Stimulated activated CD4-positive, alpha-beta T cell treated with anti-CD3 and anti-CD28 coated beads, Interleukin-2, amount 100 ng/mL, for 24 hours (primary cell): ENCODE measurements around the gene BCAS1.

Source experiments
- DNase-seq, 2 donors: peaks; one replicate each; pipeline ENCODE4 v3.0.0-alpha.2; 2020

BCAS1 gene

DNA sequence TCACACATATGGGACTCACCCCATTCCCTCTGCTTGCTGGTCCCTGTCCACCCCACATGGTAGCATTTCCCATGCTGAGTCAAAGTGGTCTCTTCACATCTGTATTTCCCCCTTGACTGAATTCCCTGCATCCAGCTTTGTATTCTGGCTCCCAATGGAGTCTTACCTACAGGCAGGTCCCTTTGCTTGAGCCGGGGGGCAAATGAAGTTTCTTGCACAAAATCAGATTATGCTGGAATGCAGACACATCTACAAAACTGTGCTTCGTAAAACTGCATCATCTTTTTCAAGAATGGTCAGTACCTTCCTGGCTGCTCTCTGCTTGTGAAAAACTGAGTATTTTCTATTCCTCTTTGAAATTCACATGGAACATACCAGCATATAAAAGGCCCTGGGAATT is 32.1 kb upstream of the BCAS1 start:
- DNase-seq, result no peak

DNA sequence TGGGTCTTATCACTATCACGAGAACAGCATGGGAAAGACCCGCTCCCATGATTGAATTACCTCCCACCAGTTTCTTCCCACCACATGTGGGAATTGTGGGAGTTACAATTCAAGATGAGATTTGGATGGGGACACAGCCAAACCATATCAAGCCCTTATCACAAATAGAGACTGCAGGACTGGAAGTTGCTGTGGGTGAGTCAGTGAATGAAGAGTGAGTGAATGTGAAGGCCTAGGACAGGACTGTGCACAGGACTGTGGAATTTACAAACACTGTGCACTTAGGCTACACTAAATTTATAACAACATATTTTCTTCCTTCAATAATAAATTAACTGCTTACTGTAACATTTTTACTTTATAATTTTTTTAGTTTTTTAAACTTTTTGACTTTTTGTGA is 30.2 kb upstream of the BCAS1 start:
- no peak for DNase-seq

DNA sequence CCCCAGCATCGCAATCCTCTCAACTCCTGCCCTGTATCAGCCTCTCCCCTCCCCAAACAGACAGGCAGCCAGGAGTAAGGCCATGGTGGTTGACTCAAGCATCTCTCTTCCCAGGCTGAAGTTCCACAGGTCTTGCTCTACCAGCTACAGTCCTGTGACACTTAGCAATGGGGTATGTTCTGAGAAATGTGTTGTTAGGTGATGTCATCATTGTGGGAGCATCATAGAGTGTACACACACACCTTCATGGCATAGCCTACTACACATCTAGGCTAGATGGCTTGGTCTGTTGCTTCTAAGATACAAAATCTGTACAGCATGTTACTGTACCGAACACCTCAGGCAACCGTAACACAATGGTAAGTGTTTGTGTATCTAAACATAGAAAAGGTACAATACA is 29.5 kb upstream of the BCAS1 start:
- DNase-seq, result no peak

DNA sequence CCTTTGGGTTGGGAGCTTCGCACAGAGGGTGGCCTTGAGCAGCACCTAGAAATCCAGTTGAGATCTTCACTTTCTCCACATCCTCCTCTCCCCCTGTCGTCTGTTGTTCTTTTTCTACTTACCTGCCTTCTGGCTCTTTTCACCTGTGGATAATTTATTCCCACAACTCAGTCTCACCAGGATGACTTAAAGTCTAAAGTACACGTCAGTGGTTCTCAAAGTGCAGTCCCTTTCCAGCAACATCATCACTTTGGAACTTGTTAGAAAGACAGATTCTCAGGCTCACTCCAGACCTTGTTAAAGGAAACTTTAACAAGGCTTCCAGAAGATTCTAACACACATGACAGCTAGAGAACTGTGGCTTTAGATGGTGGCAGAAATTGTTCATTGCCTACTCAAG is 27.7 kb upstream of the BCAS1 start:
- DNase-seq, result no peak

DNA sequence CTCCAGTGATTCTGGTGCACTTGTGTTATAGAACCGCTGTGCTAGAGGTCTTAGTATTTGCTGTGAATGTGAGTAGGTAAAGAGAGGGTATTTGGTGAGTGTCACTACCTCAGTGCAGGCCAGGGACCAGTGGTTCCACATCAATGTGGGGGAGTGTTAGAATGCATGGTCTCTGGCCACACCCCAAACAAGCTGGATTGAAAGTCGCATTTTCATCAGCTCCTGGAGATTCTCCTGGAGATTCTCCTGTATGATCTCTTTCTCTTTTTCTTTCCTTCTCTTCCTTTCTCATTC is 26.8 kb upstream of the BCAS1 start:
- DNase-seq, result no peak

DNA sequence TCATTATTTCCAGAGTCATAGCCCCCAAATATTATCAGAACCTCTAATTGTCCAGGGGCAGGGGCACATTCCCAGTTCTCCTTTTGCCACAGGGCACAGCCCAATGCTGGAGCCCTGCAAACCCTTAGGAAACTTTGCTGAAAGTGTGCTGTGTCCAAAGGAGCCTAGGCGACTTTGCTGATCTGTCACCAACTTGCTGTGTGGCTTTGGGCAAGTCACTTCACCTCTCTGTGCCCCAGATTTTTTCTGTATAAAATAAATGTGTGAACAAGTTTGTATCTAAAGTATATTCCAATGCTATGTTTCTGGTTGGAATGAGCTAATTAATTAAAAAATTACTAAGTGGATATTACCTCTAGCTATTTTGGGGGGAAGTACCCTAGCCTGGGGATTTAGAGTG is 25.4 kb upstream of the BCAS1 start:
- DNase-seq, result no peak

DNA sequence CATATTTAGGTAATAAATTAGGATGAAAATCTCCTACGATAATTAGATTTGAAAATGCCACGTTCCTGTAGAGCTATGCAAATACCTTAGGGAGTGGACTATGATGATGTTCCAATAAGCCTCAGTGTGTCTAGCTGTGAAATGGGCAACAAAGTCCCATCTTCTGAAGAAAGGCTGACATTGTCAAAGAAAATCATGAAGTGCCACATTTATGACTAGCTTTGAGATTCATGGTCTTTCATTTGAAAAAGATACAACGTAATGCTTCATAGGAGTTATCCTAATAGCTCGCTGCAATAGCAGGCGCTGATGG is 23.8 kb upstream of the BCAS1 start:
- DNase-seq, result no peak

DNA sequence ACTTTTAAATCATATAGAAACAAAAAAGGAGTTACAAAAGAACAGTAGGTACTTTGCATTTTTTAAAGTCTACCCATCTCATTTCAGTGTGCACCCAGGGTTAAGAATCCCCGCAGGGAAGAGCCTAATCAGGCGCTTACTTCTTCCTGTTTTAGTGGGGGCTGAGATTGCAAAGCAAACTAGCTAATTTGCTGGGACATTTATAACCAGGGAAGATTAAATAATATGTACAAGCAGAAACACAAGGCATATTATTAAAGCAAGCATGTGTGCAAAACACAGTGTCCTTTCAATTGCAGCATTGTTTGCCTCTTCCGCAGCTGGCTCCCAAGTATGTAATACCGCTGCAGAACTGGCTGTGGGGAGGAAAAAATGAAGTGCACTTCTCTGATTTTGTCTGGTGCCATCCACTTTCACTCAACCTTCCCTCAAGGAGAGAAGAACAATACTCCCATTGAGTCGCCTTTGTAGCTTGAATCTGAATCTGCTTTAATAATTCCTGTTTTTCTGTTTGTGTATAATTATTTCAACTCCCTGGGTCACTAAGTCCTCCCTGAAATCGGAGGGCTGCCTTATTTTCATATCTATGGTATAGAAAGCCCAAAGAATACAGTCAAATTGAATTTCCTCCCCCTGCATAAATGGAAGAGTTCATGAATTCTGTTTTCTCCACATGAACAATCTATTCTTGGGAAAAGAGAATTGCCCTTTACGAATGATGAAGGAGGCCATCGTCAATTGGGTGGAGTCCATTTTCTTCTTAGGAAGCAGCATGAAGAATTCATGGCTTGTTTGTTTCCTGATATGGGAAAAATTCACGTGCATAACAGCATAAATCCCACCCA is 23.3 kb upstream of the BCAS1 start:
- DNase-seq, result no peak

DNA sequence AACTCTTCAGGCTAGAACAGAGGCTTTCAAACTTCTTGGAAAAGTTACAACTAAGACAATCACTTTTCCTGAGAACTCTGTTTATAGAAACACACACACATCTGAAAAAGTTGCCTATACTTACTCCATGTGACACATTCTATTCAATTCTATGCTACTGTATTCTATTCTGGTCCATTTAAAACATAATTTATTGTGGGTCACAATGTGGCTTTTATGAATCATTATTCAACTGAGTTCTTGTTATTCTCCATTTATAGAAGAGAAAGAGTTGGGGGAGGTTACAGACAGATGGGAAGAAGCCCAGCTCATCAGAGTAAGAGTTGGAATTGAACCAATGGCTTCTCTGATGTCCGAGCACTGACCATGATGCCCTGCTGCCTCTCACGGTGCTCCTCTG is 21.6 kb upstream of the BCAS1 start:
- DNase-seq, result no peak

DNA sequence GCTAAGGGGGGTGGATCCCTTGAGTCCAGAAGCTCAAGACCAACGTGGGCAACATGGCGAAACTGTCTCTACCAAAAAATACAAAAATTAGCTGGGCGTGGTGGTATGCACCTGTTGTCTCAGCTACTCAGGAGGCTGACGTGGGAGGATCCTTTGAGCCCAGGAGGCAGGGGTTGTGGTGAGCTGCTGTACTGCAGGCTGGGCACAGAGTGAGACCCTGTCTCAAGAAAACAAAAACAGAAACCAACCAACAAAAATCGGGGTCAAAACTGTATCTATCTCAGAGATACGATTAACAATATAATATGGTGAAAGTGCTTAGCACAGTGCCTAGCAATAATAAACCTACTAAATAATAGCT is 20.7 kb upstream of the BCAS1 start:
- no peak for DNase-seq

DNA sequence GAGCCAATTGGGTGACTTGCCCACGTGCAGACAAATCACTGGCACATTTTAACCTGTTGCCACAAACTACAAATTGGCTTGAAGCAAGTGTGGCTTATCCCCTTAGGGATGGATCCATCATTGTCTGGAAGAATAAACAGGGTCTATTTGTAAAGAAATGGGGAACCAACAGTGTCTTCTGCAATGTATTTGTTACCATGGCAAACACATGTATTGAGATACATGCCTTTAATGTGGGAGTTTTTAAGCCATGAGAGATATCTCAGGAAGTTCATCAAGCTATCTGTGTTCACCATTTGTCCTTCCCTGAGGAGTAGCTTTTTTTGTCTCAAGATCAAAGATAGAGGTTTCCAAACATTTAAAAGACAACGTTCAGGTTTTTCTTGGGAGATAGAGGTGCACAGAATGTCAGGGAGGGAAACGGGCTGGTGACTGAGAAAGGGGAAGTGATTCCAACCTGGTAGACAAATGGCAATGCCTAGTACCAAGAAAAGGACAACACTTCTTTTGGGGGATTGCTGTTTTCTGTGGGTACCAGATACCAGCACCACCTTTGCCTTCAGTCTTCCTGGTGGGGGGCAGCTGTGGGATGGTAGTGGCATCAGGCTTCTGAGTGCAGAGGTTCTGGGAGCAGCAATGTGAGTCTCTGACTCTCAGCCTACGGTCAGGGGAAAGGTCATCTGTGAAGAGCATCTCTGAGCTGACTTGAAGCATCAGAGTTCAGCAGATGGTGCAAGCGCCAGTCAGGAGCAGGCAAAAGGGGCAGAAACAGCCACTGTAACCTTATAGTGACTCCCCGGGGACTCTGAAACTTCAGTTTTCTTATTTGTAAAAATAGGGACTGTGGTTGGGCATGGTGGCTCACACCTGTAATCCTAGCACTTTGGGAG is 20.1 kb upstream of the BCAS1 start:
- no peak for DNase-seq

DNA sequence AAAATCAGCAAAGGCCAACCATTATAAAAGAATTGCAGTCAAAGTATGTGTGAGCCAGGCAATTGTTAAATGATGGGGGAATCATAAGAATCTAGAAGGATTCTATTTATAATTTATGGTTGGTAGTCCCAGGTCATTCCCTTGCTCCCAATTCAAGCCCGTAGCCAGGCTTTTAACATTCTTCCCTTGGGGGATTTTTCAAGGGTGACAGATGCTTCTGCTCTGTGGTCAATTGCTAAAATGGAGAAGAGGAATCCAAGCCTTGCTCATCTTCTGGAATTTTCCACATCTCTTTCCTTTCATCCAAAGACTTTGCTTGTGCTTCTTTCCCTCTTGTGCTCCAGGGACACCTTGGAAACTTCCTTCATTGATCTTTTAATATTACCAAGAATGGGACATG is 18.0 kb upstream of the BCAS1 start:
- DNase-seq, result no peak

DNA sequence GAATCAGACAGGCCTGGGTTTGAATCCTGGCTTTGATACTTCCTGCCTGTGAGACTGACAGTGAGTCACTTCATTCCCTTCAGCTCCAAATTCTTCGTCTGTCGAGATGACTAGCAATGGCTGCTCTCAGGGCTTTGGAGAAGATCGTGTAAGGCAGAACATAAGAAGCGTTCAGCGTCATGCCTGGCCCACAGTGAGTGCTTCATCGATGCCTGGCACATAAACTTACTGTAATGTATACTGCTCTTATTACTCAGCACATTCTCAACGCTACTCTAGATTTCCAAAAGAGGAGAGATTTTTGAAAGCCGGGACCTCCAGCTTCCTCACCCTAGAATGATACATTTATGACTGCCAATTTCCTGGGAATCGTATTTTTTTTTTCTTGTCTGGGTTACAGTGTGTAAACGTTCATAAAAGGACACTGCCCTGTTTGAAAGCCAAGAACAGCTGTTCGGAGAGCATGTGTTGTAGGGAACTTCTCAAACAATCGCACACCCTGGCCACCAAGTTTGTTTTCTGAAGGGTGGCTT is 16.2 kb upstream of the BCAS1 start:
- no peak for DNase-seq

DNA sequence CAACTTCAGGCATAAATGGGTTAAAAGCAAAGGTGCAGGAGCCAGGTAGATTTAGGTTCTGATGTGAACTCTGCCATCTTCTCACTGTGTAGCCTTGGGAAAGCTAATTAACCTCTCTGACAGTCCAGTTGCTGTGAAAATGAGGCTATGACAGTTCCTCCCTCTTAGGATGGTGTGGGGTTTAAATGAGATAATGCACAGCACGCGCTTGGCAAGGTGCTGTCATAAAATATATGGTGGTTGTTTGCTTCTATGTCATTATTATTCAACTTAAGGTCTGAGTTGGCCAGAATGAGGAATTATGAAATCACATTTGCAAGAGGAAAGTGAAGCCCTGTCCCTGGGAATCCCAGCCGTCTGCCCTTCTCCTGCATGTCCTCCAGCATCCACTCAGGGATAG is 15.5 kb upstream of the BCAS1 start:
- DNase-seq, result no peak

DNA sequence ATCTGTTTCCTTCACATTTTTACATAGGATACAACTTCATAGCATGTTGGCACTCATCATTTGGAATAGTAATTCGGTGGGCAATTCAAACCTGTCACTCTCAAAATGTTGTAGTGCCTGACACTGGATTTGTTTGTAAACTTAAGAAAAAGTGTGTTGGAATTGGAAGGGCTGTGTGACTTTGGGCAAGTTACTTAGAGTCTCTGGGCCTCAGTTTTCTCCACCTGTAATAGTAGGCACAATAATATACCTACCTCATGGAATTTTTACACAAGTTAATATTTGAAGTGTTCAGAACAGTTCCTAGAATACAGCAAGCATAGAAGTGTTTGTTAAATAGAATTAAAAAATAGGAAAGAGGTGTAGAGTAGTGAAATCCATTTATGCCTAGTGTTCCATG is 15.0 kb upstream of the BCAS1 start:
- DNase-seq, result no peak

DNA sequence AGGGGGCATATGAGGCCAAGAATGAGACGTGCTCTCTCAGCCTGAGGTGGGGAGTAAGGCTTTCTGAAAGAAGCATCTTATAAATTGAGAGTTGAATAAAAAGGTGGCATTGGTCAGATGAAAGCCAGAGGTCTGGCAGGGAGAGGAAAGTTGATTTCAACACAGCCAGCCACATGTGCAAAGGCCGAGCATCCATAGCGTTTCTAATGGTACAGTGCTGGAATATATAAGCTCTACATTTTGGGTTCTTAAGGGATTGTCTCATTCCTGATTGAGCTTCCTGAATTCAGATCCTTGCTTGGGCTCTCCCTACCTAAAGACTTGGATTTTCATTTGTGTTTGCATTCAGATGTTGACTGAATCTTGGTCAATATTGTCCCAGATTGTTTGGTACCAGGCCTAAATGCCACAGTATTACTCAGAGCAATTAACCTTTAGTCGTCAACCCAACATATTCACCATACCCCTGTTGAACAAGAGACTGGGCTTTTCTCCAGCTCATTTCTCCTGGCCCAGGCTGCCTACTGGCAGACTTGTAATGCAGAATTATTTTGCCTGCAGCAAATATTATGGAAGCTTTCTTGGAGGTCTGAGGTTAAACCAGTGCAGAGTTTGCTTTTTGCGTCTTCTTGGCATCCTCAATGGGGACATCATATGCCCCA is 14.5 kb upstream of the BCAS1 start:
- DNase-seq, result no peak

DNA sequence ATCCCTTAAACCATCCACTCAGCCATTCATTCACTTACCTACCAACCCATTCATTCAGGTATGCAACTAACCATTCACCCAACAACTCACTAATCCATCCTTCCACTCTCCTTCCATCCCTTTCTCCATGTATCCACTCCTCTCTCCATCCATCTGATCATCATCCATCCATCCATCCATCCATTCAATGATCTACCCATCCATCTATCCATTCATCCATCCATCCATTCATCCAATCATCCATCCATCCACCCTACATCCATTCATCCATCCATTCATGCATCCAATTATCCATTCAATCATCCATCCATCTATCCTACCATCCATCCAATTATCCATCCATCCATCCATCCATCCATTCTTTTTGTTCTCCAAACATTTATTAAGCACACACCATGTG is 13.8 kb upstream of the BCAS1 start:
- DNase-seq, result no peak

DNA sequence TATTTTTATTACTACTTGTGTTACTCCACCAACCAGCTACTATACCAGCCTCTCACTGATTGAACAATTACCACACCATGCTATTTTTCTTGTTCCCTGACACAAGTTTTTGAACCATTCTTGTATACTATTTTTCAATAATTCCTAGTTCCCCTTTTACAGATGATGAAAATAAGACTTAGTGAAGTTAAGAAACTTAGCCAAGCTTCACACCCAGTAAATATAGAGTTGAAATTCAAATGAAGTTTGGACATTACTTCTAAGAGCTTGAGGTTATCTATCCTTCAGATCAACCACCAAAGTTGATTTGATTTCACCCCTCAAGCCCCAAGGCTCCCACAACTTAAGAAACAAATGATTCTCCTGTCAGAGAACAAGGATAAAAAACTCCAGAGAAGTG is 13.1 kb upstream of the BCAS1 start:
- no peak for DNase-seq

DNA sequence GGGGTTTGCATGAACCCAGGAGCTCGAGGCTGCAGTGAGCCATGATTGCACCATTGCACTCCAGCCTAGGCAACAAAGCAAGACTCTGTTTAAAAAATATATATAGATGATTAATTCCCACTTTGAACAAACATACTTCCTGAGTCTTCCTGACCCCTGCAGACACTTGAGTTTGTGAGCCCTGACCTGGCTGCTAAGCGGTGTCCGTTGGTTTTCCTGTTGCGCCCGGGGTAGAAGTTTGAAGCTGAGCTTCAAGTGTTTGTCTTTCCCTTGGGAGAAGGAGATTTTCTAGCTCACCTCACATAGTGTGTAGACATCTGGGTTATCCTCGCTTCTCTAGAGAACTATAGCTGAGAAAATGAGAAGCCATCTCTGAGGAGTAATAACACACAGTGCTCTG is 11.7 kb upstream of the BCAS1 start:
- no peak for DNase-seq

DNA sequence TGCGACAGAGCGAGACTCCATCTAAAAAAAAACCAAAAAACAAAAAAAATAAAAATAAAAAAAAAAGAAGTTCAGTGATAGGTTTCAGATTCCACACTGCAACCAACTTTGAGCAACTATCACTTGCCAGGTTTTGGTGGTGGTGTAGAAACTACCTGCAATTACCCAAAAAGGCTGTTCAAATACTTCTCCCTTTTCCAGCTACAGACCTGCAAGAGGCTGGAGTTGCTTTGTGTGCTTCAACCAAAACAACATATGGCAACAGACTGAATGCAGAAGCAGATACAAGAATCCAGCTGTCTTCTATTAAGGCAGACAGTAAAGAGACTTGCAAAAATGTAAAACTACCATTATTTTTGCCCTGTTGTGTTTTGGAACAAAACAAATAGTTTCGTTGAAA is 9.3 kb upstream of the BCAS1 start:
- no peak for DNase-seq

DNA sequence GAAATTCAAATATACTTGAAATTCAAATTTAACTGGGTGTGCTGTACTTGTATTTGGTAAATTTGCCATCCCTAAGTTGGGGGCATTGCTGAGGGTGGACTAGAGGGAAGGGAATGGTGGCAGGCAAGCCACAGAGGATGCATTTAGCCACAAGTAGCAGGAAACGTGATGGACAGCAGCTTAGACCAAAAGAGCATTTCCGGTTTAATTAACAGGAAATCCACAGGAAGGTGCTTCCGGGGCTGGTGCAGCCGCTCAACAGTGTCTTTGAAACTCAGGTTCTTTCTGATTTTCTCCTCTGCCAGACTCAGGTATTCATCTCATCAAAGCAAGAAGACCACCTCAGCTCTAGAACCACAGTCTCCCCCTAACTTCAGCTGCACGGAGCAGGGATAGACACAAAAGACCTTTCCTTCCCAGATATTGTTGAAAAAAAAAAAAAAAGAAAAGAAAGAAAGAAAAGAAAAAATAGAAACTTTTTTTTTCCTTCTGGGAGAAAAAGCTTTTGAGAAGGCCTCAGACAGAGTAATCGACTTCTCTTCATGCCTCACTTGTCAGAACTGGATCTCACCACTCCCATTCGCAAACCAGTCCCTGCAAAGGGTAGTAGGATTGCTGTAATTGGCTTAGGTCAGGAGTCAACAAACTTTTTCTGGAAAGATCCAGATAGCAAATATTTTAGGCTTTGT is 8.0 kb upstream of the BCAS1 start:
- DNase-seq, result peak in 1 of 2 donors; percentile 11

DNA sequence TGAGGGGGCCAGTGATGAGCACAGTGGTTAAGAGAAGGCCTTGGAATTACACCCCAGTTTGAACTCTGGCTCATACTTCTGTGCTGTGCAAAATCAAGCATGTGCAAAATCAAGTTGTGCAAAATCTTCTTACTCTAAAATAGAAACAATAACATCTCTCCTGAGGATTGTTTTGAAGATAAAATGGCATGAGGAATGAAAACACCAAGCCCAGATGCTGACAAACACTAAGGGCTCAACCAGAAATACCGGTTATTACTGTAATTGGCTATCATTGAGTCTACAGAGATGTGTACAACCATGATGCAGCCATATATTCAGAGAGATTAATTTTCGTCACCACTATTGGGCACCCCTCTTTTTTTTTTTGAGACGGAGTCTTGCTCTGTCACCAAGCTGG is 5.9 kb upstream of the BCAS1 start:
- DNase-seq, result no peak

DNA sequence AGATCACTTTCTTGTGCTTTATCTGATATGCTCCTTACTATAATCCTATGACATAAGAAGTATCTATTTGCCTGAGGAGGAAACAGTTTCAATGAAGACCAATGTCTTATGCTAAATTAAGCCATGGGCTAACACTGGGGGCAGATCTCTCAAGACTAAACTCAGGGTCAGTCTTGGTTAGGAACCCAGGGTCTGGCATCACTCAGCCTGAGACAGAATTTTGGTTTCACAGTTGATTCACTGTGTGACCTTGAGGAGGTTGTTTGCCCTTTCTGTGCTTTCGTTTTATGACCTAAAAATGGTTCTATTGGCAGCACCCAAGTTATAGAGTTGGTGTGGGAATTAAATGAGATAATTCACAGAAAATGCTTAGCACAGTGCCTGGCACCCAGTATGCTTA is 4.9 kb upstream of the BCAS1 start:
- no peak for DNase-seq
